ENCODE results near the gene VEGFD.

Gene VEGFD

GRCh38 chrX:15299941-15300851, 84.0 kb downstream of the VEGFD start:
- no peak for DNase-seq

GRCh38 chrX:15298780-15299179, 85.4 kb downstream of the VEGFD start:
- DNase-seq = no peak

GRCh38 chrX:15298201-15298600, 86.0 kb downstream of the VEGFD start:
- no peak for DNase-seq

Measured in cortex of kidney (tissue), 1 donor.